Iris pigment epithelial cell (primary cell): ENCODE measurements around the gene HS3ST2.
A peak's percentile ranks its signal among the peaks of the same experiment; 100 is the strongest.
"Not testable (repeated sequence)": the region's sequence is repeated elsewhere in the genome, so short reads cannot be mapped to it uniquely, and the experiment has no call there.

Experiments used
- DNase-seq: peaks from one replicate; pipeline ENCODE4 v3.0.0-alpha.2; 2011; ENCODE audit warnings: low read depth

The HS3ST2 gene

DNA sequence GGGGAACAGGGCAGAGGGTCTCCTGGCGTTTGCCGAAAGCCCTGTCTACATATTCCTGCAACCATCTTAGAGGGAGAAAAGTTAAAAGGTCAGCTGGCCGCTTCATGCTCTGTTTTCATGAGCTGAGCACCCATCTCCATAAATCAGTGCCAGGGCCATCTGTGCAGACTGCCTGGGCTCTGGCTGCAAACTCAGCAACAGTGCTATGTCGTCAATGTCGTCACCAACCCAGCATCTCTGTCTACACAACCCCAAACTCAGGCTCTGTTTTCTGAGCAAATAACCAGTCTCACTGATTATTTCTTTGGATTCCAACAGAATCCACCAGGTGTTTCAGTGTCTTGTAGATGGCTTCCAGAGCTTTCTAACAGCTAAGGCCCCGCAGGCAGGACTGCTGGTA, 65.0 kb downstream of the HS3ST2 start:
- no peak for DNase-seq

DNA sequence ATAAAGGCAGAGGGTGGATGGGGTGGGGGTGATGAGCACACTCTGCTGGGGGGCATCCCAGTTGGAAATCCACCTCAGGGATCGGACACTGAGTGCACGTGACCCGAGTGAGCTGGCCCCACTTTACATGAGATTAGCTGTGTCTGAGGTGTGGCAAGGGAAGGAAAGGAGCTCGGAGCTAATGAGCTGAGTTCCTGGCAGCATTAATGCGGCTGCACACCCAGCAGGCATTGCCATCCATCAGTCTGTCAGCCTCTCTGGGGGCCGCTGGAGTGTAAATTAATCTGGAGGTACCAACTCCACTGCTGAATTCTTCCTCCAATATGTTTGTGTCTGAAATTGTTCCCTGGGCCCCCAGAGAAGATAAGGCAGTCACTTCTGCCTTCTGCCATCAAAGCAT, 65.5 kb downstream of the HS3ST2 start:
- DNase-seq: no peak

DNA sequence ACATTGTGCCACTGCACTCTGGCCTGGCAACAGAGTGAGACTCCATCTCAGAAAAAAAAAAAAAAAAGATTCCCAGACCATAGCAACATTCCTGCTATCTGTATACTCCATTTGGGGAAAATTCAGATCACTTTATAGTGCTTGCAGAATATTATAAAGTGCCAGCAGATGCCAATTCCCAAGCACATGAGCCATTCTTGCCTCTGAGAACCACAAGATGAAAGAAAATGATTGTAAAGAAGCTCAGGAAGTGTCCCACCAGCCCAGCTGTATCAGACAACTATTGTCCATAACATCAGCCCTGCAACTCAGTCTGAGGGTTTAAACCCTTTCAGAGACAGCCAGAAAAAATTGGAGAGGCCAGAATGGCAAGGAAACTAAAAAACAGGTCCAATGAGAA, 69.0 kb downstream of the HS3ST2 start:
- no peak for DNase-seq

DNA sequence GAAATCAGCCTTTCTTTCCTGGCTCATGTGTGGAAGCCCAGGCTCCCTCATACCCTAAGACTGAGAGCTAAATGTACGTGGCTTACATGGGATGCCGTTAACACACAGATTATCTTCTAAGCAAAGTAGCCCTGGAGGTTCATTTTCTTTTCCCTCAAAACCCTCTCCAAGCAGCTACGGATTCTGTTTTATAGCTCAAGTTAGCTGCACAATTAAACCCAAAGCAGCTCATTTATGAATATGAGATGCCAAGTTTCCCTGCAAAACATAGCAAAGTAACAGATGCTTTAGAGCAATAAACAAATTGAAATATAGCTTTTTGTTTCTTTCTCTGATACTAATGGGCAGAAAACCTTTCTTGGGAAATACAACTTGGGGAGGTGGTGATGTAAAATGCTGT, 72.0 kb downstream of the HS3ST2 start:
- DNase-seq: no peak

DNA sequence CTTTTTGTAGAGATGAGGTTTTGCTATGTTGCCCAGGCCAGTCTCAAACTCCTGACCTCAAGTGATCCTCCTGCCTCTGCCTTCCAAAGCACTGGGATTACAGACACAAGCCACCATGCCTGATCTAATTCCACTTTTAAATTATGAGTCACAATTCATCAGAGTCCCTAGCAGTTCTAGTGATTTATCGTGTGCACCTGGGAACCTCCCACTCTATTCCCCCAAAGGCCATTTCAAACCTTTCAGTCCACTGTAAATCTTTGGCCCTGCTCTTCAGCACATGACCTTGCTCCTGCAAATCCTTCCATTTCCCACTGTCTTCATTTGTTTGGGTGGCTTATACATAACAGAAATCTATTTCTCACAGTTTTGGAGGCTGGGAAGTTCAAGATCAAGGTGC, 73.0 kb downstream of the HS3ST2 start:
- DNase-seq: no peak

DNA sequence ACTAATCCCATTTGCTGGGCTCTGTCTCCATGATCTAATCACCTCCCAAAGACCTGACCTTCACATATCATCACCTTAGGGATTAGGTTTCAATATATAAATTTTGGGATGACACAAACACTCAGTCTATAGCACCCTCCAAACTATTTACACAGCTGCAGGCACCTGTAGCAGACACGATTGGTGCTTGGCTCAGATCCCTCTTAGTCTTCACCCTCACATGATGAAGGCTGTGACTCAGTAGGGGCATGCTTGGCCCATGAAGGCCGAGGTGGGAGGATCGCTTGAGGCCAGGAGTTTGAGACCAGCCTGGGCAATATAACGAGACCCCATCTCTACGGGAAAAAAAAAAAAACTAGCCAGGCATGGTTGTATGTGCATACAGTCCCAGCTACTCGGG, 73.5 kb downstream of the HS3ST2 start:
- DNase-seq: no peak

DNA sequence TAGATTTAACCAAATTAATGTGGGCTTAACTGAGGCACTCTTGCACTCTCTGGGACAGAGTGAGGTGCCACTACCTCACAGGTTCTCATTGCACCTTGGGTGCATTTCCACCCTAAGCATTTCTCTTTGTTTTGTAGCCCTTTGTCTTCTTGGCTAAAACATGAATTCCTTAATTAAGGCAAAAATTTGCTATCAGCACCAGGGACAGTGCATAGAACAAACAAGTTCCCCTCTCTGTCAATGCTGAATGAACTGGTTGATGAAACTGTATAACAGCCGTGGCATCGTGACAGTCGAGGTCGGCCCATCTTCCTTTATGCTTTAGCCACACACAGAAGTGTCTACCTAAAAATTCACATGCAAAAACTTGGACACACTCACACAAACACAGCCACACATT, 74.8 kb downstream of the HS3ST2 start:
- DNase-seq: peak; percentile 14

DNA sequence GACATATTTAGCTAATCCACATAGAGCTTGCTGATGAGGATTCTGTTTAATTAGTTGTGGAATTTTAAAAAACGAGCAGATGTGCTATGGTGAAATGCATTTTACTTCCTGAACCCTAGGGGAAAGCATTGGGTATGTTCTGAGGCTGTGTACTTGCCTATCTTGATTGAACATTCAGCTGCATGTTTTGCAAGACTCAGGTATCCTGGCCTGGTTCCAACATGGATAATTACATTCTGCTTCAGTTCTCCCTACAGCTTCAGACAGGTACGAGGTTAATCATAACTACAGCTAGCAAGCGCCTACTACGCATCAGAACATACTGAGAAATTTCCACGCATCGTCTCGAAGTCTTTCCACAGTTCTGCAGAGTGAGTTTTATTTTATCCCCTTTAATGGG, 77.0 kb downstream of the HS3ST2 start:
- no peak for DNase-seq

DNA sequence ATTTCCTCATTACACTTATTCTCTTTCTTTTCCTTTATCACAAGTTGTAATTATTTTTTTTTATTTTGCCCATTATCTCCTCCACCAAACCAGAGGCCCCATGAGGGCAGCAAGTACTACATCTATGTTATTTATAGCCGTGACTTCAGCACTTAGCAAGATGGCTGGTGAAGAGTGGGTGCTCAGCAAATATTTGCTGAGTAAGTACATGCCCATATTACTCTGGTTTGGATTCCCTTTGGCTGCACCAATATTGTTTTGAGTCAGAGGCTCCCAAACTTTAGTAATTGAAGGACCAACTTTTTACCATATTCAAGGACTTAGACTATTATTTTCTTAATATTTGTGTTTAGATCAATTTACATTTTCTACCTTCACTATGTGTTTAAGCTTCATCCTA, 83.2 kb downstream of the HS3ST2 start:
- DNase-seq: no peak

DNA sequence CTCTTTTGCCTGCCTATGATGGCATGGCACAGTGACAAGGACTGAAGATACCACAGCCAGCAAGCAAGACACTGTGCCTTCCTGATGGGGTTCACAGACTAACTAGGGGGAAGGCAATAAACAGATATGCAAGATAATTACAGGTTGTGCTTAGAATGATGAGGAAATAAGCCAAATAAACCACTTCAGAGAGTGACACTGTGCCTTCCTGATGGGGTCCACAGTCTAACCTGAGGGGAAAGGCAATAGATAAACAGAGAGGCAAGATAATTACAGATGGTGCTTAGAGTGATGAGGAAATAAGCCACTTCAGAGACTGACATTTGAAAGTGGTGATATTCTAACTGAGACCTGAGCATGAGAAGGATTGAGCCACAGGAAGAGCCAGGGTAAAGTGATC, 84.2 kb downstream of the HS3ST2 start:
- no peak for DNase-seq

DNA sequence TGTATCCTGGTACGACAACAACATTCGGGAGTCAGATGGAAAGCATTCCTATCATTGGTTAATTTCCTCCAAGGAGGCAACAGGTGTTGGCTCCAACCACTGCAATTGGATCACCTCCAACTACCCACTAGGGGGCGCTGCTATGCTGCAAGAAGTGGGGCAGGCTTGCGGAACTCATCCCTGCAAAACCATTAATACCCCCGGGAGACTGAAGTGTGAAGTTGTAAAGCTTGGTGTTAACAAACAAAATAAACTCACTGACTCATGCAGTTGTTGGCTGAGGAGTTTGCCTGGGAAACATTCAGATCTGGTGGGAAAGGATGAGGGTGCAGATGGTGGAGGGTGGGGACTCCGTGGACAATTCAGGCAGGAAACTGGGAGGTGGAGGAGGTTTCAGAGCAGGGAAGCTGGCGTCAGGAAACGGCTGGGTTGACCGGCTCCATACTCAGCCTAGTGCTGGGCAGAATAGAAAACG, 84.9 kb downstream of the HS3ST2 start:
- DNase-seq: peak; percentile 65

DNA sequence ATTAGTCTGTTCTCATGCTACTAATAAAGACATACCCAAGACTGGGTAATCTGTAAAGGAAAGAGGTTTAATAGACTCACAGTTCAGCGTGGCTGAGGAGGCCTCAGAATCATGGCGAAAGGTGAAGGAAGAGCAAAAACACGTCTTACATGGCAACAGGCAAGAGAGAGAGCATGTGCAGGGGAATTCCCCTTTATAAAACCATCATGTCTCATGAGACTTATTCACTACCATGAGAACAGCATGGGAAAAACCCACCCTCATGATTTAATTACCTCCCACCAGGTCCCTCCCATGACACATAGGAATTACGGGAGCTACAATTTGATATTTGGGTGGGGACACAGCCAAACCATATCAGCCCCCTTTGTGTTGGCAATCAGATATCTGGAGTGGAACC, 85.6 kb downstream of the HS3ST2 start:
- DNase-seq: not testable (repeated sequence)

DNA sequence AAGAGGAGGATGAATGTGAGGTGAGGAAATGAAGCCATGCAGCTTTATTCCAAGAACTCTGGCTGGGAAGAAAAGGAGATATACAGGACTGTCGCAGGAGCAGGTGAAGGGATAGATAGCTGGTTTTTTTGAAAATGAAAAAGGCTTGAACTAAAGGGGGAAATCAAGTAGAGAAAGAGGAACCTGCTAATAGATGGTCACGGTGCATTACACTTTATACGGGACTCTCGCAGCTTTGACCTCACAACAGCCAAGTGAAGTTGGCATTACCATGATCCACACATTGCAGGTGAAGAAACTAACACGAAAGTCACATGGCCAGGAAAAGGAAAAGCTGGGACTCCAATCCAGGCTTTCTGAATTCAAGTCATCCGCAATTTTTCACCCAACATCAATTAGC, 86.9 kb downstream of the HS3ST2 start:
- DNase-seq: no peak

DNA sequence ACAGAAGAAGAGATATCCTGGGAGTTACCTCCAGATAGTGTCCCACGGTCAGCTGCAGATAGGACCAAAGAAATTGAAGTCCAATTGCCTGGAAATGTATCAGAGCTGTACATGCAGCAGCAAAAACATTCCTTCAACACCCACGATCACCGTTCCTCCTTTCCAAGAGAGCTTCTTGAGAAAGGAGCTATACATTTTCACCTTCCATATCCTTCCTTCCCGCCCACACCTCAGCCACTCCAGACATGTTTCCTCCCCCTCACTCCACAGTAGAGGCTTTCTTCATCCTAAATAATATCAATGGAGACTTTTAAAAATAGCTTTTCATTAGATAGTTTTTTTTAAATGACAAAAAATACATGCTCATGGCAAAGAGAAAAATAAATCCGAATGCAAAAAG, 87.6 kb downstream of the HS3ST2 start:
- no peak for DNase-seq

DNA sequence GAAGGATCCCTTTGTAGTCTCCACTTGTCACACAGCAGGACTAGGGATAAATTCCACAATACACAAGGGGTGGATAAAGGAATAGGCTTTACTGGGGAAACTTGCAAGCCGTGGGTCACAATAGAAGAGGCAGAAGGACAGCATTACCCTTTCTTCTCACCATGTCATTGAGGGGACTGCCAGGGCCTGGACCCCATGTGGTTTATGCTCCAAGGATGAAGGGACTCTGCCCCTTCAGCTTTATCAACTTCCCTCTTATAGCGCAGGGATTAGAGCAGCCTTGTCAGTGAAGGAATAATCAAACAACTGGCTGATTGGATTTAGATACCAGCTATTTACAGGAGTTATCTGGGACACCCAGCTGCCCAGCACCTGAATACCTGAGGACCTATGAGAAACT, 89.8 kb downstream of the HS3ST2 start:
- DNase-seq: no peak

DNA sequence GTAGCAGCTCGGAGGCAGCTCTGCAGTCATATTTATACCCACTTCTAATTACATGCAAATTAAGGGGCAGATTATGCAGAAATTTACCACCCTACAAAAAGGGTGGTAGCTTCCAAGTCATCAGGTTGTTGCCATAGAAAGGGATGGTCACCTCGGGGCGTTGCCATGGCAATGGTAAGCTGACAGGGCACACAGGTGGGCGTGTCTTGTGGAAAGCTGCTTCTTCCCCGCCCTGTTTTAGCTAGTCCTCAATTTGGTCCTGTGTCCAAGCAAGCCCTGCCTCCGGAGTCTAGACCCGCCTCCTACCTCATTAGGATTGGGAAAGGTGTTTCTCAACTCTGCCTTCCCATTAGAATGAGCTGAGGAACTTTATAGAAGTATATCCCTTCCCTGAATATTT, 98.7 kb downstream of the HS3ST2 start:
- DNase-seq: no peak

DNA sequence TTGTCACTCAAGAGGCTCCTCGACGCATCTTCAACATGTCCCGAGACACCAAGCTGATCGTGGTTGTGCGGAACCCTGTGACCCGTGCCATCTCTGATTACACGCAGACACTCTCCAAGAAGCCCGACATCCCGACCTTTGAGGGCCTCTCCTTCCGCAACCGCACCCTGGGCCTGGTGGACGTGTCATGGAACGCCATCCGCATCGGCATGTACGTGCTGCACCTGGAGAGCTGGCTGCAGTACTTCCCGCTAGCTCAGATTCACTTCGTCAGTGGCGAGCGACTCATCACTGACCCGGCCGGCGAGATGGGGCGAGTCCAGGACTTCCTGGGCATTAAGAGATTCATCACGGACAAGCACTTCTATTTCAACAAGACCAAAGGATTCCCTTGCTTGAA, 101.0 kb downstream of the HS3ST2 start:
- no peak for DNase-seq

DNA sequence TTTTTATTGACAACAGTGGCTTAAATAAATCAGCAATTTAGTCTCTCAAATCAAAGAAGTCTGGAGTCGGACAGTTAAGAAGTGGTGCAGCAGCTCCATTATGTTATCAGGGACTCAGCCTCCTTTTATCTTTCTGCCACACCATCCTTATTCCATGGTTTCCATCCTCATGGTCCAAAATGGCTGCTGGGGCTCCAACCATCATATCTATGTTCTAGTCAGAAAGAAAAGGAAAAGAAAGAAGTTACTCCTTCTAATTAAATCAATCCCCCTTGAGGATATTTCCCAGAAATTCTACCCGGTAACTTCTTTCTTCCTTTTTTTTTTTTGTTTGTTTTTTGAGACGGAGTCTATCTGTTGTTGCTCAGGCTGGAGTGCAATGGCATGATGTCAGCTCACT, 109.5 kb downstream of the HS3ST2 start:
- no peak for DNase-seq

DNA sequence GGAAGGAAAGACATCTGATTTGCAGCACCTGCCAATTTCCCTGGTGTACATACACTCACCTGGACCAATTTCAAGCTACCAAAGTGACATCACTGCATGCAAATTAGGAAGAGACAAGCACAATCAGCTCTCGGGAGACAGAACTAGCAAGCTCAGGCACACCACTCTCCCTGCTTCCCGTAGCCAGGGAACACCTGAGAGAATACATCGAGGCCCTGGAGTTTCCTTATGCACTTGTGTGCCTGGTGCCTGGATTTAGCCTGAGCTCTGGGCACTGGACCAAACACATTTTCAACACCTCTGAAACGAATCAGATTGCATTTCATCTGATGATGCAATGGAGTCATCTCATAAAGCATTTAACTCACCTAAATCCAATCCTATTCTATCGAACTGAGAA, 110.5 kb downstream of the HS3ST2 start:
- no peak for DNase-seq

DNA sequence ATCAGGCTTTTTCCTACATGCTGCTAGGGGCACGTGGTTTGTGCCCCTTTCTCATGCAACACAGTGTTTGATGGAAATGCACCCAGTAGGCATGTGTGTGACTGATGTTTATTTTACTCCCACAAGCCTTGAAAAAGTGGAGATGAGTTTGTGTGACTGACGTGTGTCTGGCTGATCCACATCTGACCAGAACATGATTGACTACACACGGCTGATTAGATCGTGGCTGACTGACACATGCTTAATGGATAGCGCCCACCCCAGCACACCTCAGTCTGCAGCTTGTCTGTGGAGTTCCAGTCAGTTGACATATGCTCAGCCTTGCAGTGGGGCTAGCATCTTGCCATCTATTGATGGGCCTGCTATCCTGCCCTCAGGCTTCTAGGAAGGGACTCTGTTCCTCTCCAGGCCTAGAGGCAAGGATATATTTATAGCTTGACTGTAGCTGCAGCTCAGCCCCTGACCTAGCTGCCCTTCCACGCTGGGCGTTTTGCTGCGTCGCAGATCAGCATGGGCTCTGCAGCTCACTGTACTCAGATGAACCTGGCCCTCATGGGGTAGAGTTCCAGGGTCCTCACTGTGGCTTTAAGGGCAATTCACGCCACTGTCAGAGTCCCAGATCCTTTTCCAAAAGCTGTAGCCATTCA, 112.3 kb downstream of the HS3ST2 start:
- no peak for DNase-seq

DNA sequence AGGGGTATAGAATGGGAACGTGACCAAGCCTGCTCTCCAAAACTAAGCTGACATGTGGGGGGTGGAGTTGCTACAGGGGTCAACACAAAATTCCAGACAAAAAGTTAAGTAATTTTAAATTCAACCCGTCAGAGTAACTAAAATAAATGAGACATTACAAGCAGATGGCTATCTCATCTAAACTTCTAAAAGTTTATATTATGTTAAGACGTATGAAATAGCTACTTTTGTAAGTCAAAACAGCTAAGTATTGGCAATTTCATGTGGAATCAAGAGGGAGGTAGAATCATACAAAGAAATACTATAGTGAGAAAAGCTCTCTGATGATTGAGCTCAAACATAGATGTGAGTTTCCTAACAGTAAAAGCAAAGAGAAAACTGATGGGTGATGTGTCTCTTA, 113.3 kb downstream of the HS3ST2 start:
- no peak for DNase-seq

DNA sequence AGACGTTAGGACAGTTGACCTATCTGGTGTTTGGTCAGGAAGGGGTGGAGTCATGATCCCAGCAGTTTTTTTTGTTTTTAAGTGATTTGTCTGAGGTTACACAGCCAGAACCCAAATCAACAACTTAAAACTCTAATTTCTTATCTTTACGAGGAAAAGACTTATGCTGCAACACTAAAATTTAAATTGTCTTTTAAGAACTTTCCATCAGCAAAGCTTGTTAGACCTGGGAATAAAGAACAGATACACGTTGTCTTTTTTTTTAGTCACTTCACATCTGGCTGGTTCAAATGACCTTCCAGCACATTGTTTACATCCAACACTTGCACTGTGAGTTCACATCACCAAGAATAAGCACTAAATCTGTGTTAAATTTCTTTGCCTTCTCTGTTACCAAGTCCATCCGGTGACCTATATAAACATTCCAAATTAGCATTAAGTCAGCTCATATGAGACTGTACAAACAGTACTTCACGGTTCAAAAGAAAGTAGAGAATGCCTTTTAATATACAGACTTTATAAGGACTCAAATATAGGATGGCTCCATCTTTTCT, 115.0 kb downstream of the HS3ST2 start:
- DNase-seq: no peak

DNA sequence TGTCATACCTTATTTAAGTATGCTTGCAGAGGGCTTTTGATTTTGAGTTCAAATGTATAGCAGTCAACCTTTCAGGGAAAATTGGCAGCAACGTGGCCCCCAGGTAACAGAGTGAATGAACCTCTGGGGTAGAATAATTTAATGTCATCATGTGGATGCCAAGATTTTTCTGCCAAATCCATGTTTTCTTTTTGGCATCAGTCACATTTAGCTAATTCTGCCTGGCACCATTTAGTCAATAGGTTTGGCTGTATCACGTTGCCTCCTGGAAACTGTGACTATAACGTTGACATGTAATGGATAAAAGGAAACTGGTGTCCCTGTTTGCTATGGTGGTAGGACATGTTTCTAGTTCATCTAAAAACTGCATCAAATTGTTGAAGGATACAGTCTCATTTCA, 115.5 kb downstream of the HS3ST2 start:
- DNase-seq: no peak

DNA sequence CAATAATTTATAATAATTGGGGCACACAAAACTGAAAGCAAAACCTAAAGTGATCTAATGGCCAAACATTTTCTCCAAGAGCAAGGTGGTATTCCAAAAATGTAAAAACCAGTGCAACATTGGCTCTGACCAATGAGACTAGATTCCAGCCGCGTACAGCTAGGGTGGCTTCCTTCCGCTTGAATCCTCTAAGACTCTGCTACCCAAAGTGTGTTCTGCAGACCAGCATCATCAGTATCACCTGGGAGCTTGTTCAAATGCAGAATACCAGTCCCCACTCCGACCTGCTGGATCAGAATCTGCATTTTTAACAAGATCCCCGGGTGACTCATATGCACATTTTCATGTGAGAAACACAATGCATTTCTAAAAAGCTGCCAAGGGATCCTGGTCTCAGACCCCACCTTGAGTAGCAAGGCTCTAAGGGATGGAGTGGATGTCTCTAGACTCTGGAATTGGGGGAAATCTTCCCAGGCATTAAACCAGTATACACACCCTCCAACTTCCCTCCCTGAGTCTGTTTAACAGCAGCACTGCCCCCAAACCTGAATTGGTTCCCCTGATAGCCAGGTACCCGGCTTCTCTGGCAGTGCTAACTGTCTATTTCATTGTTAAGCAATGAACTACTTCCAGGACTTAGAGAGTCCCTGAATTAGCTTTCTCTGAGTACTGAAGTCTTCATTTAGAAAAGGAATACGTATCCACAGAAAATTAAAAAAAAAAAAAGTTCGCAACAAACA, 118.2 kb downstream of the HS3ST2 start:
- DNase-seq: no peak
